Spleen (tissue), 7 donors: Measurements from ENCODE around the gene ARF1.

Experiments used
- POLR2A ChIP-seq, 3 donors: fragments of 450-650 bp; IDR thresholded peaks; one replicate each; pipeline ENCODE4 v1.5.1; 2017; ENCODE audit warnings: antibody characterized with exemption in 3 of 3, mild to moderate bottlenecking in 1 of 3
- TF ChIP-seq, protein P1 (sequence below), 11 experiments: fragments of 200-600 bp in 7 of 11; fragments of 450-650 bp in 4 of 11; sonication (generic) in 4 of 11; IDR thresholded peaks in 8 of 11; conservative IDR thresholded peaks in 3 of 11; 1 replicate in 7 of 11; 2 replicates in 4 of 11; pipeline versions ENCODE4 v1.4.0 to v1.8.0; 2016 to 2021; ENCODE audit warnings: antibody characterized with exemption in 11 of 11, inconsistent platforms in 4 of 11, mild to moderate bottlenecking in 1 of 11
- donor health status: DM: no; HTN: no; CAD: no; lungs with moderate emphysema.
- donor health status: DM: no; HTN: no; CAD: no.
- donor health status: DM: no; HTN: no; CAD: no.

DNA sequence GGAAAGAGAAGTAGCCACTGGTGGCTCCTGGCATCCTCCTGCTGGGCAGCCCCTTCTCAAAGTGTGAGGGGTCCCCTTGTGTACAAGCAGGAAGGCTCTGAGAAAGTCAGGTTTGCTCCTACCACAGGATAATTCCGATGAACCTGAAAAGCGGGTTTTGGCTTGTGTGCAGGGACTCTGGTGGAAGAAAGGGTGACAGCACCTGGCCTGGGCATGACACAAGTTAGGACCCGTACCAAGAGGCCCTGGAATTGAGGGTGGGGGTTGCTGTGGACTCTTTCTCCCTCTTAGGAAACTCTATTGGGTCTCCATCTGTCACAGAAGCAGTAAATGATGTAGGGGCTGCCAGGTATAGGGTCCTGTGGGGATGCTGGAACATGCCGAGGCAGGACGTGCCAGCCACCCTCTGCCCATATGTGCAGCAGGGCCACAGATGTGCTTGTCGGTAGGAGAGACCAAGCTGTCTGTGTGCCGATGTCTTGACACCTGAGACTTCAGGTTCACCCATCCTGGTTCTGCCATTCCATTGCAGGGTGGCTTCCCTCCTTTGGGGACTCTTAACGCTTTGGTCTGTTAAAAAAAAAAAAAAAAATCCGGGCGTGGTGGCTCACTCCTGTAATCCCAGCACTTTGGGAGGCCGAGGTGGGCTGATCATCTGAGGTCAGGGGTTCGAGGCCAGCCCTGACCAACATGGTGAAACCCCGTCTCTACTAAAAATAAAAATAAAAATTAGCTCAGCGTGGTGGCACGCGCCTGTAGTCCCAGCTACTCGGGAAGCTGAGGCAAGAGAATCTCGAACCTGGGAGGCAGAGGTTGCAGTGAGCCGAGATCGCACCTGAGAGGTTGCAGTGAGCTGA lies 10.8 kb downstream of the ARF1 start:
- TF ChIP-seq, protein P1, sequence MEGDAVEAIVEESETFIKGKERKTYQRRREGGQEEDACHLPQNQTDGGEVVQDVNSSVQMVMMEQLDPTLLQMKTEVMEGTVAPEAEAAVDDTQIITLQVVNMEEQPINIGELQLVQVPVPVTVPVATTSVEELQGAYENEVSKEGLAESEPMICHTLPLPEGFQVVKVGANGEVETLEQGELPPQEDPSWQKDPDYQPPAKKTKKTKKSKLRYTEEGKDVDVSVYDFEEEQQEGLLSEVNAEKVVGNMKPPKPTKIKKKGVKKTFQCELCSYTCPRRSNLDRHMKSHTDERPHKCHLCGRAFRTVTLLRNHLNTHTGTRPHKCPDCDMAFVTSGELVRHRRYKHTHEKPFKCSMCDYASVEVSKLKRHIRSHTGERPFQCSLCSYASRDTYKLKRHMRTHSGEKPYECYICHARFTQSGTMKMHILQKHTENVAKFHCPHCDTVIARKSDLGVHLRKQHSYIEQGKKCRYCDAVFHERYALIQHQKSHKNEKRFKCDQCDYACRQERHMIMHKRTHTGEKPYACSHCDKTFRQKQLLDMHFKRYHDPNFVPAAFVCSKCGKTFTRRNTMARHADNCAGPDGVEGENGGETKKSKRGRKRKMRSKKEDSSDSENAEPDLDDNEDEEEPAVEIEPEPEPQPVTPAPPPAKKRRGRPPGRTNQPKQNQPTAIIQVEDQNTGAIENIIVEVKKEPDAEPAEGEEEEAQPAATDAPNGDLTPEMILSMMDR (IDR thresholded peaks at IDR 0.05 in 8 of 11, conservative IDR thresholded peaks at IDR 0.05 in 3 of 11): no peak
- TF ChIP-seq POLR2A (IDR thresholded peaks at IDR 0.05): no peak
